RWPE1 (cell line): ENCODE results near the gene LSS.
A peak's percentile ranks its signal among the peaks of the same experiment; 100 is the strongest.
"Not testable (repeated sequence)": the region's sequence is repeated elsewhere in the genome, so short reads cannot be mapped to it uniquely, and the experiment has no call there.

Experiments used
- CTCF ChIA-PET: fragments of 350-600 bp; sonication (Branson Sonifier 250); formaldehyde crosslinking; extraction: SDS; loops from one replicate; lab custom pipeline; 2021; lab: Yijun Ruan, JAX
- POLR2A ChIA-PET: fragments of 400-600 bp; formaldehyde crosslinking; extraction: SDS; loops from one replicate; lab custom pipeline; 2020; ENCODE audit warnings: antibody characterized with exemption; ENCODE audit not compliant: low non-redundant PET; lab: Yijun Ruan, JAX
- DNase-seq: peaks from one replicate; pipeline ENCODE4 v3.0.0; 2012; ENCODE audit warnings: low spot score
- H3K27ac ChIP-seq: fragments of 450-650 bp; 2 replicates; pipeline ENCODE4 v1.5.1; 2017
- TF ChIP-seq, protein P1 (sequence below): fragments of 450-650 bp; conservative IDR thresholded peaks from 2 replicates; pipeline ENCODE4 v1.5.1; 2017; ENCODE audit warnings: low read depth, mild to moderate bottlenecking

LSS gene

DNA sequence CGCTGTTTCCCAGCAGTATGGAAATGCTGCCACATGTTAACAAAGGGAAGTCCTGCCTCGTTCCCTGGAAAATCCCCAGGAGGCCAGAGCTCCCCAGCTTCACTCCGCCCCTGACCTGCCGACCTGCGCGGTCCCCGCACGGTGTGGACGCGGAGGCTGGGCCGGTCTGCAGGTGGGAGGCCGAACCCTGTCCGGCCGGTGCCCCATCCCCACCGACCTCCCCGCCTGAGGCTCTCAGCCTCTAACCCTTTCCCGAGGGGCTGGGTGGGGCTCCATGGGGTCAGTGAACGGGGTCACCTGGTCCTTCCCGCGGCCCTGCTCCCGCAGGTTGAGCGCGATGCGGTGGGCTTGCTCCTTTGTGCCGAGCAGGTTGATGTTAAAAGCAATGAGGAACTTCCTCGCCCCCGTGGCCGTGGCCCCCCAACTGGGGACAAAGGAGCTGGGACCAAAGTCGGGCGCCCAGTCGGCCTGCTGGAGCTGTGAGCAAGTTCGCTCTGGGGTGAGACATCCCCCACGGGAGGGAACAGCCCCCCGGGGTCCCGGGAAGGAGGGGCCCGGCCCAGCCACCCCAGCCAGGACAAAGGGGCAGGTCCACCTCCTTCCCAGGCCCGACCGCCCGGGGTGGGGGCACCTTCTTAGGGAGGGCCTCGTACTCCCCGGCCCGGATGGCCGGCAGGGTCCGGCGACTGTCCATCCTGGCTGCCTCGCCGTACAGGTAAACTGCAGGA lies 77.1 kb downstream of the LSS start:
- CTCF ChIA-PET, result no interaction called here

GRCh38 chr21:46150491-46151121 lies 78.0 kb downstream of the LSS start:
- ChIA-PET POLR2A (no interaction called here), CTCF (no interaction called here)
- no peak for DNase-seq
- H3K27ac ChIP-seq, result no peak overlapping the region
- TF ChIP-seq, protein P1, sequence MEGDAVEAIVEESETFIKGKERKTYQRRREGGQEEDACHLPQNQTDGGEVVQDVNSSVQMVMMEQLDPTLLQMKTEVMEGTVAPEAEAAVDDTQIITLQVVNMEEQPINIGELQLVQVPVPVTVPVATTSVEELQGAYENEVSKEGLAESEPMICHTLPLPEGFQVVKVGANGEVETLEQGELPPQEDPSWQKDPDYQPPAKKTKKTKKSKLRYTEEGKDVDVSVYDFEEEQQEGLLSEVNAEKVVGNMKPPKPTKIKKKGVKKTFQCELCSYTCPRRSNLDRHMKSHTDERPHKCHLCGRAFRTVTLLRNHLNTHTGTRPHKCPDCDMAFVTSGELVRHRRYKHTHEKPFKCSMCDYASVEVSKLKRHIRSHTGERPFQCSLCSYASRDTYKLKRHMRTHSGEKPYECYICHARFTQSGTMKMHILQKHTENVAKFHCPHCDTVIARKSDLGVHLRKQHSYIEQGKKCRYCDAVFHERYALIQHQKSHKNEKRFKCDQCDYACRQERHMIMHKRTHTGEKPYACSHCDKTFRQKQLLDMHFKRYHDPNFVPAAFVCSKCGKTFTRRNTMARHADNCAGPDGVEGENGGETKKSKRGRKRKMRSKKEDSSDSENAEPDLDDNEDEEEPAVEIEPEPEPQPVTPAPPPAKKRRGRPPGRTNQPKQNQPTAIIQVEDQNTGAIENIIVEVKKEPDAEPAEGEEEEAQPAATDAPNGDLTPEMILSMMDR, result no peak

More for the DNA sequence above, 77.1 kb downstream of the LSS start:
- no peak for DNase-seq
- H3K27ac ChIP-seq, result no peak overlapping the region
- POLR2A ChIA-PET, result no interaction called here
- TF ChIP-seq, protein P1, result no peak

GRCh38 chr21:46150073-46150472 lies 78.5 kb downstream of the LSS start:
- ChIA-PET POLR2A (no interaction called here), CTCF (no interaction called here)
- no peak overlapping the region for H3K27ac ChIP-seq
- DNase-seq, result no peak
- TF ChIP-seq, protein P1, result no peak

DNA sequence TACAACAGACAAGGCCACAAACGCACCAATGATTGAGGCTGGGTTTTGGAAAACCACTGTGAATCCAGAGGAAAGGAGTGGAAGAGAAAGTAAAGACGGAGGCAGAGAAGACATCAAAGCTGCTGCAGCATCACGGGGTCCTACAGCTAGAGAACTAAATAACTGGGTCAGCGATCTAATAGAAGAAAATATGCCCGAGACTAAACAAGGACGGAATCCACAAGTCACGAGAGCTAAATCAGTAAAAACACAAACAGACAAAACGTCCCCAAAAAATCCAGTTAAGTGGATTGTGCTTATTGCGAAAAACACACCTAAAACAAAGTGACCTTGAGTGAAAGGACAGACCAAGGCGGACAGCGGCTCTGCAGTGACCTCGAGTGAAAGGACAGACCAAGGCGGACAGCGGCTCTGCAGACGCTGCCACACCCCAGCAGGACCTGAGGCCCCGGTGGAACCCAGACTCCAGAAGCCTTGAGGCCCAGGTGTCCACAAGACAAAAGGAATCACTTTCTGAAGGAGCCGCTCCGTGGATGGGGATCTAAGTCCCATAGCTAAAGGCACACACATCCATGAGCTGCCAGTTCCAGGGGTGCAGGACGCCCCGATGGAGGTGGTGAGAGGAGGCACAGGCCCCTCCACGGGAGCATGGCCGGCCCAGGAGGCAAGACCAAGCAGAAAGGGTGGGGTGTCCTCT lies 79.2 kb downstream of the LSS start:
- DNase-seq, result no peak
- ChIA-PET CTCF (interaction anchor here (0.7 to 1.0 kb wide), 2 partner anchors 104 to 745 kb away, joined by 3 to 4 read pairs; no protein-coding TSS in a partner anchor), POLR2A (no interaction called here)
- TF ChIP-seq, protein P1, result no peak
- no peak overlapping the region for H3K27ac ChIP-seq

DNA sequence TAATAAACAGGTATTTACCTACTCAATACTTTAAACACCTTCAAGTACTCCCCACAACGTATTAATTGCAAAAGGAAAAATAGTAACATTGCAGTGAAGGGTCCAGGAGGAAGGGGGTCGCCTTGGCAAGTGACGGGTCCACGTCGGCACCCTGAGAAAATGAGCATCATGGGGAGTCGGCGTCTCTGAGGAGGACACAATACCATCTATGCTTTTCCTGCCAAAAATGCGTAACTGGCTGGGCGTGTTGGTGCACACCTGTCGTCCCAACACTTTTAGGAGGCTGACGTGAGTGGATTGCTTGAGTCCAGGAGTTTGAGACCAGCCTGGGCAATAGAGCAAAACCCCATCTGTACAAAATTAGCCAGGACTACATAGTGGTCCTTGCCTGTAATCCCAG lies 80.5 kb downstream of the LSS start:
- TF ChIP-seq, protein P1, result no peak
- ChIA-PET POLR2A (no interaction called here), CTCF (no interaction called here)
- DNase-seq, result no peak
- no peak overlapping the region for H3K27ac ChIP-seq

DNA sequence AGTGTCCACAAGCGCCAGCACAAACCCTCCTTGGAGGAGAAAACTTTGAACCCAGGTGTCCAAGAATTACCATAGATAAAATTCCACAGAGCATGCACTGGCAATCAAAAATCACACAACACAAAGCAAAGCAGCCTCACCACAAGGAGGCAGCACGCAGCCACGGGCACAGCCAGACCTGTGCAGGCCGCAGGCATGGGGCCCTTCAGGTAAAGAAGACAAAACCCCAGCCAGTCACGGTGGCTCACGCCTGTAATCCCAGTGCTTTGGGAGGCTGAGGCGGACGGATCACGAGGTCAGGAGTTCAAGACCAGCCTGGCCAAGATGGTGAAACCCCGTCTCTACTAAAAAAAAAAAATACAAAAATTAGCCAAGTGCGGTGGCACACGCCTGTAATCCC lies 81.1 kb downstream of the LSS start:
- H3K27ac ChIP-seq, result peak overlapping the region; percentile 21; the same call in 1 of the 2 replicates
- POLR2A ChIA-PET, DNase-seq: not testable (repeated sequence)
- CTCF ChIA-PET, result interaction anchor here (0.5 kb wide), 1 partner anchor 485 kb away, joined by 4 read pairs; no protein-coding TSS in a partner anchor
- TF ChIP-seq, protein P1, result peak; percentile 19; the same call in 1 of the 2 replicates
